ENCODE measurements around the gene KPNA1.
A peak's percentile ranks its signal among the peaks of the same experiment; 100 is the strongest.
"Not testable (repeated sequence)": the region's sequence is repeated elsewhere in the genome, so short reads cannot be mapped to it uniquely, and the experiment has no call there.

The KPNA1 gene

GRCh38 chr3:122488262-122488973, 26.3 kb downstream of the KPNA1 start:
- intact Hi-C loops (cut with DNase I), result no loop called here
- DNase-seq, result no peak

- DNase-seq, result no peak
Observed at GRCh38 chr3:122484985-122485384, 29.8 kb downstream of the KPNA1 start.

DNA sequence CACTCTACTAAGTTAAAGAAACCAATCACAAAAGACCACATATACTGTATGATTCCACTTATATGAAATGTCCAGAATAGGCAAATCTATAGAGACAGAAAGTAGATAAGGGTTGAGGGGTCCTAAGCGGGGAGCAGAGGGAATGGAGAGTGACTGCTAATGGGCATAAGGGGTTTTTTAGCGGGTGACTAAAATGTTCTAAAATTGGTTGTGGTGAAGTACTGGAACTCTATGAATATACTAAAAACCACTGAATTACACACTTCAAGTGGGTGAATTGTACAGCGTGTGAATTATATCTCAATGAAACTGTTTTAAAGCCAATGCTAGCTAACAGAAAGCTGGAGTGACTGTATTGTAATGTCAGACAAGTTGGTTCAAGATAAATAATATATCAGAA, 33.3 kb downstream of the KPNA1 start:
- intact Hi-C loops (cut with DNase I), result no loop called here
- no peak for DNase-seq

More at GRCh38 chr3:122484985-122485384, 29.8 kb downstream of the KPNA1 start:
- intact Hi-C loops (cut with DNase I), result no loop called here

GRCh38 chr3:122476532-122476931, 38.2 kb downstream of the KPNA1 start:
- DNase-seq, result no peak
- intact Hi-C loops (cut with DNase I), result no loop called here

DNA sequence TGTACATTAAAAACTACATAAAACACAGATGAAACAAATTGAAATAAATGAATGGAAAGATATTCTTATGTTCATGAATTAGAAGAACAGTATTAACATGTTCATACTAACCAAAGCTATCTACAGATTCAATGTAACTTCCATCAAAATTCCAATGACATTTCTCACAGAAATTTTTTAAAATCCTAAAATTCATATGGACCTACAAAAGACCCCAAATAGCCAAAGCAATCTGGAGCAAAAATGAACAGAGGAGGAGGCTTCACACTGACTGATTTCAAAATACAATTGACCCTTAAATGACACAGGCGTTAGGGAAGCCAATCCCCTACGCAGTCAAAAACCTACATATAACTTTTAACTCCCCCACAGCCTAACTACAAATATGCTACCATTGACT, 39.4 kb downstream of the KPNA1 start:
- no peak for DNase-seq
- intact Hi-C loops (cut with DNase I), result no loop called here

- DNase-seq, result no peak
- intact Hi-C loops (cut with DNase I), result no loop called here
Observed at GRCh38 chr3:122469659-122470058, 45.1 kb downstream of the KPNA1 start.

DNA sequence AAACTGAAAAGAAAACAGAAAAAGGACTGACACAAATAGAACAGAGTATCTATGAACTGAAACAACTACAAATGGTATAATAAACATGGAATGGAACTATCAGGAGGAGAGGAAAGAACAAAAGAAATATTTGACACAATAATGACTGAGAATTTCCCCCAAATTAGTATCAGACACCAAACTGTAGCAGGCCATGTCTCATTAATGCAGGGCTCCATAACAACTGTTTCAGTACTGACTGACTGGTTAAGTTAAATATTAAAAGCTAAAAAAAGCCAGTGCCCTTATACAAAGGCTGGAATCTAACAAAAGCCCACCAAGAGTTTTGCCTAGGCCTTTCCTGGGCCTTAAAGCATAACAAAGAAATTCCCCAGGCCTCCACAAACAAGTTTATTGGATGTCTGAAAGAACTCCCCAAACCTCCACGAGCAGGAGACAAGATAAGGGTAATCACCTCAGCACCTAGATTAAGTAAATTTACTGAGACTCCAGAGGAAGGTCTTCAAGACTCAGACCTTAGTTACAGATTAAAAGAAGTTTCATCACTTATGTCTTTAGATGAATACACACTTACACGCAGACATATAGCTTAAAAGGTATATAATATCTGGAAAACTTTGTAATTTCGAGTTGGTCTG, 45.7 kb downstream of the KPNA1 start:
- DNase-seq, result no peak
- intact Hi-C loops (cut with DNase I), result no loop called here

GRCh38 chr3:122466701-122467240, 48.0 kb downstream of the KPNA1 start:
- DNase-seq, result no peak
- intact Hi-C loops (cut with DNase I), result no loop called here

DNA sequence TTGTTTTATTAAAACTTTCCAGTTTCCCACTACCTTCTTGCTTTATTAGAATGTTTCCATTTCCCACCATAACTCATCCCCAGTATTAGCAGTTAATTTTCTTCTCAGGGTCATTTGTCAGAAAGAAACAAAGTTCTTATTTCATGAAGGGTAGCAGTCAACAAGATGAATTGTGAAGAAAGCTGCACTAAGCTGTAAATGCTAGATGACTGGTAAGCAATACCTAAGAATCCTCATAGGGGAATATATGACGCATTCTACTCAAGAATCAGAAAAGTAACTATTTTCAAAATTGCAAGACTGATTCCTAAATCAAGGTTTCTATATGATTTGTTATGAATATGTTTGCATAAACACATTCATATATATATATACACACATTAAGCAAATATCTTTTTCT, 50.1 kb downstream of the KPNA1 start:
- no peak for DNase-seq
- intact Hi-C loops (cut with DNase I), result no loop called here

- DNase-seq, result no peak
- intact Hi-C loops (cut with DNase I), result no loop called here
Observed at GRCh38 chr3:122462406-122462805, 52.3 kb downstream of the KPNA1 start.

- no peak for DNase-seq
- intact Hi-C loops (cut with DNase I), result no loop called here
Observed at GRCh38 chr3:122461806-122462205, 52.9 kb downstream of the KPNA1 start.

DNA sequence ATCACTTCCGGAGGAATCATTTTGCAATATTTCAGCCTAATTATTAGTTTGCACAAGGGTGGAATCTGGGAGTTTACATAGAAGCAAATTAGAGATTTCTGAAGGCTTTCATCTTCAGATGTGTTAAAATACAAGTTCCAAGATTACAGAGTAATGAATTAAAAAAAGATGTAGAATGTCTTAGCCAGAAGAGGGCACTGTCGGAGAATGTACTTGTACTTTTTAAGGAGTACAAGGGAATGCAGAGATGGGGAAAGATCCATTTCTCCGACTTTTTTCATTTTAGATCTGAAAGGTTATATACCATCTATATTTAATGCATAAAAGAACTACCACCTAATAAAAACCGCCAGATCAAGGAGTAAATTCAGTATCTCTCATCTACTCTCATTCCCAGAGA, 55.7 kb downstream of the KPNA1 start:
- intact Hi-C loops (cut with DNase I), result loop anchor here (1.0 kb wide), 1 partner anchor 219 kb away; no protein-coding TSS in a partner anchor
- no peak for DNase-seq

- no peak for DNase-seq
- intact Hi-C loops (cut with DNase I), result no loop called here
Observed at GRCh38 chr3:122457706-122458105, 57.0 kb downstream of the KPNA1 start.

DNA sequence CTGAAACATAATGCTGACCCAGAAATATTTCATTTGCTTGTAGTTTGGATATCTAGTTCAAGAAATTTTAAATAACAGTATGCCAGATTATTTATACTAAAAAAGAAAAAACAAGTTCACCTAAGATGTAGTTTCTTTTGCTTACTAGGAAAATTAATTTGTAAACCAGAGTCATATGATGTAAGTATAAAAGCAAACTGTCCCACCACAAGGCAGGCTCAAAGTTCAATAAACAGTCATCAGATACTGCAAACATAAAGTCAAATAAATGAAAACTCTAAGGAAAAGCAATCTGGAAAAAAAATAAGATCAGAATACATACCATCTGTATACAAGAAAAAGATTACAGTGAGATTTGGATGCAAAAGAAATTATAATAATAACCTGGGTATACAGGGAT, 58.7 kb downstream of the KPNA1 start:
- intact Hi-C loops (cut with DNase I), result no loop called here
- no peak for DNase-seq

DNA sequence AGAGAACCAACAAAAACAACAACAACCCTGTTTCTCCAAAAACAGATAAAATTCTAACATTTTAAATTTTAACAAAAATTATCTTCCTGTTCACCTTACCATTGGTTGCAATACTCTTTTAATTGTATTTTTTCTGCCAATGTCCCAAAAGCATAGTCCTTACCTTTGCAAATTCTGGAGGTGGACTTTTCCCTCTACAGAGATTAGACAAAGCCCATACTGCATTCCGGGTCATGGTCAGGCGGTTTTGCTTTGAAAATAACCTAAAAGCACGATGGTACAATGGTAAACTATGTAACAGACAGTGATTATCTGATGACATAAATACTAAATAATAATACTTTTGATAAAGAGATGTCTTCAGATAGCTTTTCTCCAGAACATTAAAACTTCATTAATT, 63.4 kb downstream of the KPNA1 start:
- intact Hi-C loops (cut with DNase I), result no loop called here

GRCh38 chr3:122448218-122448617, 66.5 kb downstream of the KPNA1 start:
- DNase-seq; intact Hi-C loops (cut with DNase I): not testable (repeated sequence)

More for the DNA sequence above, 63.4 kb downstream of the KPNA1 start:
- no peak for DNase-seq

- DNase-seq; intact Hi-C loops (cut with DNase I): not testable (repeated sequence)
Observed at GRCh38 chr3:122444491-122444887, 70.2 kb downstream of the KPNA1 start.

DNA sequence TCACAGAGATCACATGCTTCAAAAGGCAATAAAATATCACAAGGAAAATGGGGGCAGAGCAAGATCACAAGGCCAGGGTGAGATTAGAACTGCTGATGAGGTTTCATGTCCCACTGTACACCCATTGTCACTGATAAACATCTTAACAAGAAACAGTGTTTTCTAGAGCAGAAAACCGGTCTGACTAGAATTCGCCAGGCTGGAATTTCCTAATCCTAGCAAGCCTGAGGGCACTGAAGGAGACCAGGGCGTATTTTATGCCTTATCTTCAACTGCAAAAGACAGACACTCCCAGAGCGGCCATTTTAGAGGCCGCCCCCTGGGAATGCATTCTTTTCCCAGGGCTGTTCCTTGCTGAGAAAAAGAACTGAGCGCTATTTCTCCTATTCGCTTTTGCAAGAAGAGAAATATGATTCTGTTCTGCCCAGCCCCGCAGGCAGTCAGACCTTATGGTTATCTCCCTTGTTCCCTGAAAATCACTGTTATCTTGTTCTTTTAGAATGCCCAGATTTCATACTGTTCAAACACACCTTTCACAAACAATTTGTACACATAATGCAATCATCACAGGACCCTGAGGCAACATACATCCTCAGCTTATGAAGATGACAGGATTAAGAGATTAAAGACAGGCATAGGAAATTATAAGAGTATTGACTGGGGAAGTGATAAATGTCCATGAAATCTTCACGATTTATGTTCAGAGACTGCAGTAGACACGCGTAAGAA, 70.8 kb downstream of the KPNA1 start:
- intact Hi-C loops (cut with DNase I); DNase-seq: not testable (repeated sequence)

DNA sequence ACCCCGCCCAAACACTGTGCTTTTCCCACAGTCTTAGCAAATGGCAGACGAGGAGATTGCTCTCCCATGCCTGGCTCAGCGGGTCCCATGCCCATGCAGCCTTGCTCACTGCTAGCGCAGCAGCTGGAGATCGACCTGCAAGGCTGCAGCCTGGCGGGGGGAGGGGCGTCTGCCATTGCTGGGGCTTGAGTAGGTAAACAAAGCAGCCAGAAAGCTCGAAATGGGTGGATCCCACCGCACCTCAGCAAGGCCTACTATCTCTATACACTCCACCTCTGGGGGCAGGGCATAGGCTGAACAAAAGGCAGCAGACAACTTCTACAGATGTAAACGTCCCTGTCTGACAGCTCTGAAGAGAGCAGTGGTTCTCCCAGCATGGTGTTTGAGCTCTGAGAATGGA, 71.6 kb downstream of the KPNA1 start:
- DNase-seq, result peak in 3 of 10 donors; percentile 9 to 67 (median 66)
- intact Hi-C loops (cut with DNase I), result no loop called here

GRCh38 chr3:122435950-122436349, 78.8 kb downstream of the KPNA1 start:
- intact Hi-C loops (cut with DNase I), result no loop called here
- no peak for DNase-seq

GRCh38 chr3:122430371-122430770, 84.4 kb downstream of the KPNA1 start:
- DNase-seq, result no peak
- intact Hi-C loops (cut with DNase I), result no loop called here

Measured in posterior cingulate gyrus (tissue), 11 donors.